Measurements from ENCODE around the gene ERV3-1.
"Not testable (repeated sequence)": the region's sequence is repeated elsewhere in the genome, so short reads cannot be mapped to it uniquely, and the experiment has no call there.

DNA sequence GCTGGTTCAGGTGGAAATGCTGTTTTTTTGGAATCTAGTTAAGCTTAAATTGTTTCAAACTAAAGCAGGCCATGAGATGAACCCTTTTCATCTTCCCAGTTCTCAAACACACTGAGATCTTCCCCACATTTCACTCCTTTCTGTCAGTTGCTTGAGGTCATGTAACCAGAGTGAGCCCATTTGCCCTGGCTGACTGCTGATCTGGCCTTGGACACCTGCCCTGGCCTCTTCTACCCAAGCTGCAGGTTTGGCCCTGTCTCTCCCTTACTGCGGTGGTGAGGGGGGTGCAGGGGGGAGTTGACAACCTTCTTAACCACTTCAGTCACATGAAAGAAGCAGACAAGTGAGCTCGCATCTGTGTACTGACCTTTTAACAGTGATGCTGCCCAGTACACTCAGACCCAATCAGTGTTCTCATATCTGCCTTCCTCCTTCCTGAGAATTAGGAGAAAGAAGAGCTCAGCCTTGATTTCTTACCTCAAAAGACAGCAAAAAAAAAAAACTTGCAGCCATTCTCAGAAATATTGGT is 48.0 kb upstream of the ERV3-1 start:
- TF ChIP-seq, protein P1, sequence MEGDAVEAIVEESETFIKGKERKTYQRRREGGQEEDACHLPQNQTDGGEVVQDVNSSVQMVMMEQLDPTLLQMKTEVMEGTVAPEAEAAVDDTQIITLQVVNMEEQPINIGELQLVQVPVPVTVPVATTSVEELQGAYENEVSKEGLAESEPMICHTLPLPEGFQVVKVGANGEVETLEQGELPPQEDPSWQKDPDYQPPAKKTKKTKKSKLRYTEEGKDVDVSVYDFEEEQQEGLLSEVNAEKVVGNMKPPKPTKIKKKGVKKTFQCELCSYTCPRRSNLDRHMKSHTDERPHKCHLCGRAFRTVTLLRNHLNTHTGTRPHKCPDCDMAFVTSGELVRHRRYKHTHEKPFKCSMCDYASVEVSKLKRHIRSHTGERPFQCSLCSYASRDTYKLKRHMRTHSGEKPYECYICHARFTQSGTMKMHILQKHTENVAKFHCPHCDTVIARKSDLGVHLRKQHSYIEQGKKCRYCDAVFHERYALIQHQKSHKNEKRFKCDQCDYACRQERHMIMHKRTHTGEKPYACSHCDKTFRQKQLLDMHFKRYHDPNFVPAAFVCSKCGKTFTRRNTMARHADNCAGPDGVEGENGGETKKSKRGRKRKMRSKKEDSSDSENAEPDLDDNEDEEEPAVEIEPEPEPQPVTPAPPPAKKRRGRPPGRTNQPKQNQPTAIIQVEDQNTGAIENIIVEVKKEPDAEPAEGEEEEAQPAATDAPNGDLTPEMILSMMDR (IDR thresholded peaks at IDR 0.05): not testable (repeated sequence)
- TF ChIP-seq POLR2A, POLR2AphosphoS5 (IDR thresholded peaks at IDR 0.05): not testable (repeated sequence)
